ENCODE data around the gene MASP1. TPM values are rescaled to one million over a fixed set of nuclear protein-coding genes. Genes with fewer than 3 reads are reported as not detected.

The MASP1 gene
- total RNA-seq, 4 donors from 2014 or later, result 3.8 to 9.9 (median 6.9) TPM

- TF ChIP-seq CTCF (IDR thresholded peaks at IDR 0.05), result no peak
These were observed 100.3 kb downstream of the MASP1 start for GRCh38 chr3:187191271-187191670.

GRCh38 chr3:187188931-187189330, 102.6 kb downstream of the MASP1 start:
- ATAC-seq (ENCODE audit: low FRiP score) (no peak), DNase-seq (ENCODE audit: low spot score) (no peak)
- no peak for TF ChIP-seq CTCF (IDR thresholded peaks at IDR 0.05)

More at GRCh38 chr3:187191271-187191670, 100.3 kb downstream of the MASP1 start:
- ATAC-seq (ENCODE audit: low FRiP score), result no peak
- DNase-seq (ENCODE audit: low spot score), result no peak

- DNase-seq (ENCODE audit: low spot score), result no peak
- ATAC-seq (ENCODE audit: low FRiP score), result peak; percentile 70
- no peak for TF ChIP-seq CTCF (IDR thresholded peaks at IDR 0.05)
These were observed 104.6 kb downstream of the MASP1 start for GRCh38 chr3:187186801-187187421.

- ATAC-seq (ENCODE audit: low FRiP score) (no peak), DNase-seq (ENCODE audit: low spot score) (no peak)
- TF ChIP-seq CTCF (IDR thresholded peaks at IDR 0.05), result no peak
These were observed 105.2 kb downstream of the MASP1 start for GRCh38 chr3:187186375-187186774.

GRCh38 chr3:187185759-187186158, 105.8 kb downstream of the MASP1 start:
- TF ChIP-seq CTCF (IDR thresholded peaks at IDR 0.05), result no peak

More at GRCh38 chr3:187185759-187186158, 105.8 kb downstream of the MASP1 start:
- no peak for ATAC-seq (ENCODE audit: low FRiP score)
- no peak for DNase-seq (ENCODE audit: low spot score)

Other genes starting within 250 kb of the MASP1 start
- 10 to 100 TPM in 2 of 4 donors, 1 to 10 TPM in 2; 2.0 to 11.6 (median 8.2) TPM for gene RPL39L, start 152.2 kb downstream of the MASP1 start, total RNA-seq
- not detected for gene RTP1, start 94.3 kb downstream of the MASP1 start, total RNA-seq
- 1 to 10 TPM; 1.1 to 7.4 (median 2.2) TPM for gene RTP4, start 76.6 kb upstream of the MASP1 start, total RNA-seq

All from omental fat pad (tissue), 4 donors.